ENCODE data around the gene PAPPA. TPM values are rescaled to one million over a fixed set of nuclear protein-coding genes. Genes with fewer than 3 reads are reported as not detected.

The PAPPA gene
- total RNA-seq, 4 donors from 2014 or later, result 9.6 to 35.3 (median 14.9) TPM

DNA sequence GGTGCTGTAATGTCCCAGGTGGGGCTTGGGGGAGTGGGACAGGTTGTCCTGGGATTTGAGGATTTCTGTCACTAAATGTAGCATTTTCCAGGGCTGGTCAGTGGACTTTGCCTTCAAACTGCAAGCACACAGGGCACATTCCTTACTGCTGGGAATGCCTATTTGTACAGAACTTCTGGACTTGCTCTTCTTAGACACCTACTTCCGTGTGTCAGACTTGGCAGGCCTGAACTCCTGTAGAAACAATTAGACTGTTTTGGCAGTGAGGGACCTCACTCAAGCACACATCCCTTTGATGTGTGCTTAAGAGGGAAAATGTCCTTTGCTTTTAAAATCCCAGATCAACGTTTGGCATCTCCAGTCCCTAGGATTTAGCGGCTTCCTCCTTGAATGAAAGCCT is 192.2 kb downstream of the PAPPA start:
- DNase-seq (ENCODE audit: low spot score) (no peak), ATAC-seq (ENCODE audit: low FRiP score) (no peak)
- TF ChIP-seq CTCF (IDR thresholded peaks at IDR 0.05), result no peak

- no peak for DNase-seq (ENCODE audit: low spot score)
- no peak for TF ChIP-seq CTCF (IDR thresholded peaks at IDR 0.05)
- ATAC-seq (ENCODE audit: low FRiP score), result no peak
These were observed 196.1 kb downstream of the PAPPA start for GRCh38 chr9:116349684-116350083.

GRCh38 chr9:116350213-116350612 is 196.6 kb downstream of the PAPPA start:
- ATAC-seq (ENCODE audit: low FRiP score) (no peak), DNase-seq (ENCODE audit: low spot score) (no peak)
- TF ChIP-seq CTCF (IDR thresholded peaks at IDR 0.05), result no peak

GRCh38 chr9:116352958-116353357 is 199.4 kb downstream of the PAPPA start:
- no peak for TF ChIP-seq CTCF (IDR thresholded peaks at IDR 0.05)
- ATAC-seq (ENCODE audit: low FRiP score) (no peak), DNase-seq (ENCODE audit: low spot score) (no peak)

DNA sequence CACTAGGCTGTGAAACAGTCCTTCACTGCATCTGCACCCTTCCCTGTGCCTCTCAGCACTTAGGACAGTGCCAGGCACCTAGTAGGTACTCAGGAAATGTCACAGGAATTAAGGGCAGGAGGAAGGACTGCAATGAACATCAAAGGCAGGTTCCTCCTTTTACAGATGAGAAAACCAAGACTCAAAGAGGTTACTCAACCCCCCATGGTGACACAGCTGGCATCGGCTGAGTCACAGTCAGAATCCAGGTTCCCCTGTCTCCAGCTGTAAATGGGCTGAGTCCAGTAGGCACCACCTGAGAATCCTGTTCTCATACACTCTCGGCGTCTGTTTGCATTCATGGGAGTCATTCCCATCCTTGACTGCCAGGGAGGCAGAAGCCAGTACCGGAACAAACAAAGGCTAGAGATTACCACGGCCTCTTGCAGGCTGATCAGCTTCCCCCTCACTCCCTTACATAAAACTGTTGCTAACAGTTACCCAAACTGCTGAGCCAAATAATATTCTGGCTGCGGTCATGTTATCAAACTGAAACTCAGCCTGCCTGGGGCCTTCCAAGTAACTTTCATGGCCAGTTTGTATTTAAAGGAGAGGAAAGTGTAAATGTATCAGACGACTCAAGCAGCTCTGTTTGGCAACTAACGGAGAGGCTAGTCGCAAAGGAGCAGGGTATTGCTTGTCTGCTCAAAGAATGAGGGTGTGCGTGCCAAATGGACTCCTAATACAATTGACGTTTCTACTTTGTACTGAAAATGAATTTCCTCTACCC is 201.7 kb downstream of the PAPPA start:
- no peak for DNase-seq (ENCODE audit: low spot score)
- ATAC-seq (ENCODE audit: low FRiP score), result peak; percentile 53
- no peak for TF ChIP-seq CTCF (IDR thresholded peaks at IDR 0.05)

DNA sequence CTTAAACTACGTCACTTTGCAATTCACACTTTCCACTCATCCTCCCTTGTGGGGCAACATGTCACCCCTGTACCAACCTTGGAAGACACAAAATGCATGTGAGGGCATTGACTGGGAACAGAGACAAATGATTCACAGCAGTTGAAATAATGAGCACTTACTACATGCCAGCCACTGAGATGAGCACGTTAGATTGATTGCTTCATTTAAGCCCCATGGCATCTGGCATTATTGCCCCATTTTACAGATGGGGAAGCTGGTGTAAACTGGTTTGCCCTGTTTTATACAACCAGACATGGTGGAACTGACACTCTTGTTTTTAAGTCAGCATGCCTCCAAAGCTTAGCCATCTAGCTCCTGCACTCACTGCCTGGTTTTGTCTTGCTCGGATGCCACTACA is 204.7 kb downstream of the PAPPA start:
- ATAC-seq (ENCODE audit: low FRiP score) (no peak), DNase-seq (ENCODE audit: low spot score) (no peak)
- no peak for TF ChIP-seq CTCF (IDR thresholded peaks at IDR 0.05)

DNA sequence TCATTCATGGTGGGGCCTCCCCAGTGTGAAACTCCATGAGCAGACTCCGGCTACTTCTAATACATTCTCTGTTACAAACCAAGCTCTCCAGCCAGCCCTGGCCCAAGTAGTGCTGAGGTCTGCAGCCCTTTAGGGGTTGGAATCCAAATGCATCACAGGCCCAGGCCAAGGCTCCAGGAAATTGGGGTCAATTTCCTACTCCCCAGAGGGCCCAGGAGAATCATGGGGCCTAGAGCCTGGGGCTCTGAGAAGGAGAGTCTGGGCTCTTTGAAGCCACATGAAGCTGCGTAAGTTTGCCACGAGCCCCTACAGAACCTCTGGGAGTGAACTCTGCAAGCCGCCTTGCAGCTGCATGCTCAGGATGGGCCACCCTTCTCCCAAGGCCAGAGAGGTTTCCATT is 206.4 kb downstream of the PAPPA start:
- no peak for ATAC-seq (ENCODE audit: low FRiP score)
- TF ChIP-seq CTCF (IDR thresholded peaks at IDR 0.05), result no peak
- DNase-seq (ENCODE audit: low spot score), result no peak

Data from omental fat pad (tissue), 4 donors.